NCI-H774 (cell line): ENCODE data around the gene ZDHHC19.
A peak's percentile ranks its signal among the peaks of the same experiment; 100 is the strongest.
"Not testable (repeated sequence)": the region's sequence is repeated elsewhere in the genome, so short reads cannot be mapped to it uniquely, and the experiment has no call there.

Experiments
- DNase-seq: peaks from one replicate; lab custom pipeline; 2025; lab: John Stamatoyannopoulos, UW

ZDHHC19 gene

DNA sequence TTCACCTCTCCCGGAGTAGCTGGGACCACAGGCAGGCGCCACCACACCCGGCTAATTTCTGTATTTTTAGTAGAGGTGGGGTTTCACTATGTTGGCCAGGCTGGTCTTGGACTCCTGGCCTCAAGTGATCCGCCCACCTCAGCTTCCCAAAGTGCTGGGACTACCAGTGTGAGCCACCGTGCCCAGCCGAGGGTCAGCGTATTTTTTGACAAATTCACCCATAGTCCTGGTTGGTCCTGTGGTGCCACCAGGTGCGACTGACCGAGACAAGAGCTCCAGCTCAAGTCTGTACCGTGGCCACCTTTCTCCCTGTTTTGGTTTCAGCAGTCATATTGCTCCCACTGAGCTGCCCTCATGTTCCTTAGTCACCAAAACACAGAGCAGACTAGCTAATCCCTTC lies 13.9 kb upstream of the ZDHHC19 start:
- no peak for DNase-seq

DNA sequence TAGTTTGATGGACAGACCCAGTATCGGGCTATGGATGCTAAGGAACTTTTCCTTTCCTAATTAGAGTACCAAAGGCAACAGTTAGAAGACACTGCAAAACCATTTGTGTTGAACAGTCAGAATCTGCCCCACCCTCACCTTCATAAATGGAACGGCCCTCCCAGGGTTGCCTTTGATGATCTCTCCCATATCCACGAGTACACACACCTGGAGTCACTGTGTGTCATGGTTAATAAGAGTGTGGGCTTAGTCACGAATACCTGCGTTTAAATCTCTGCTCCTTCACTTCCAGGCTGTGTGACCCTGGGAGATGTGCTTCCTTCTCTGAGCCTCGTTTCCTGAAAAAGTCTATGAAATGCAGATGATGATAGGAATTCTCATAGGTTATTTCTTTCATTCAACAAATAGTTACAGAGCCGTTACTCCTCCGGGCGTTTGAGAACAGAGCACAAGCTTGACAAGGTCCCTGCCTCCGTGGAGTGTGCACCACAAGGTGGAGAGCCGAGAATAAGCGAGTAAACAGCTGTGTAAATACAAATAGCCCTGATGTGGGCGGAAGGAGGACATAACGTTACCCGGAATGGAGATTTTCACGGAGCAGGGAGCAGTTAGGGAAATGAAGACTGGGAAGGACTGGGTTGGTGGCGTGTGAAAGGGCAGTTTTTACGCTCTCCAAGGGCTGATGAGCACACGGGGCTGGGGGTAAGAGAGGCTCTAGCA lies 11.8 kb upstream of the ZDHHC19 start:
- peak; percentile 50 for DNase-seq

DNA sequence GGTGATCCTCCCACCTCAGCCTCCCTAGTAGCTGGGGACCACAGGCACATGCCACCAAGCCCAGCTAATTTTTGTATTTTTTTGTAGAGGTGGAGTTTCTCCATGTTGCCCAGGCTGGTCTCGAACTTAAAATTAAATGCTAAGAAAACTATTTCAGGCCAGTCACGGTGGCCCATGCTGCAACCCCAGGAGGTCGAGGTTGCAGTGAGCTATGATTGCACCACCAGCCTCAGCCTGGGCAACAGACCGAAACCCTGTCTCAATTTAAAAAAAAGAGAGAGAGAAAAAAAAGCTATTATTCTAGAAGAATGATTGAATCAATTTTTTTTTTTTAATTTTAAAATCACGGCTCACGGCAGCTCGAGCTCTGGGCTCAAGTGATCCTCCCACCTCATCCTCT lies 9.8 kb upstream of the ZDHHC19 start:
- no peak for DNase-seq

DNA sequence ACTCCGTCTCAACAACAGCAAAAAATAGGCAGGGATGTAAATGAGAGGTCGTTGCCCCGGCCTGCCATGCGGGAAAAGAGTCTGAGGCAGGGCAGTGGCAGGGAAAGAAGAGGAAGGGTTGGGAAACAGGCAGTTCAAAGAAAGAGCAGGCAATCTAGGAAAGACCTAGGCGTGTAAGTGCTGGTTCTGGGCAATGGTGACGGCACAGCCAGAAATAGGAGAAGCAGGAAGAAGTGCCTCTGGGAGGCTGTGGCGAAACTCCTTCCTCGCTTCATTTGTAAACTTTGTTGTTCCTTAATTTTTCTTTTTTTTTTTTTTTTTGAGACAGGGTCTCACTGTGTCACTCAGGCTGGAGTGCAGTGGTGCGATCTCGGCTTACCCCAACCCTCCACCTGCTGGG lies 9.4 kb upstream of the ZDHHC19 start:
- no peak for DNase-seq

DNA sequence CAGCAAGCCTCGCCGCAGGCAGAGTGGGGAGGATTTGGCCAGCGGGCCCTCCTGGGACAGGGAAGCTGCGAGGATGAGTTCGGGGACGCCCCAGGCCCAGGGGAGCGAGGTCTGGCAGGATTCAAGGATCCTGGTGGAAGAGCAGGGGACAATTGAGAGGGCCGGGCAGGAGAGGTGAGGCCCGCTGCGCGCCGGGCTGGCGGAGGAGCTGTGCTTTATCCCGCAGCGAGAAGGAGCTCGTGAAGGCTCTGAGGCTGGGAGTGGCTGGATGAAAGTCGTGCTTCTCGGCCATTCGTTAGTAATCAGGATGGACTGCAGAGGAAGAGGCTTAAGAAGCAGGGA lies 8.7 kb upstream of the ZDHHC19 start:
- DNase-seq, result no peak

DNA sequence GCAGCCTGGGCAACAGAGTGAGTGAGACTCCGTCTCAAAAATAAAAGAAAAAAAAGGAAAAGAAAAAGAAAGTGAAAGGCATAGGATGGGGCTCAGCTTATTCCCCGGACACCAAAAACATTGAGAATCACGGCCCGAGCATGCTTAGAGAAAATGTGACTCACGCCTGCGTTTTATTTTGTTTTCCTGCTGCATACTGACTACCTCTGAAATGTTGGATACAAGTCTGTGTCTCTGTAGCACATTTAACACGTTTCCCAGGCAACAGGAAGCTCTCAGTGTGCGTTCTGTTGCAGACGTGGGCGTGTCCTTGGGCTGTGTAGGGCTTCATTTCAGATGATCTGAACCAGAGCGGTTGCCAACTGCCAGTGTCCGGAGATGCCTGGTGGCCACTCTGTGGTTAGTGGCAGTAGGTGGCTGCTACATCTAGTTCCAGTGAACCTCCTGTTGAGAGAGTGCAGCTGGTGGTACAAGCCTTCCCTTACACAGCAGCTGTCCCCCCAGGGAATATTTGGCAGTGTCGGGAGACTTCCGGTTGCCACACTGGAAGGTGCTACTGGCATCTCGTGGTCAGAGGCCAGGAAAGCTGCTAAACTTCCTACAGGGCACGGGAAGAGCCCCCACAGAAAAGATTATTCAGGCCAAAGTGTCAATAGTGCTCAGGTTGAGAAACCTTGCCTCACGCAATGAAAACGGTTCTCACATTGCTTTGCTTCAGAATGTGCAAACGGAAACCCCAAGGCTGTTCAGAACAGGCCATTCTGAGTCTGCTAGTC lies 8.2 kb upstream of the ZDHHC19 start:
- DNase-seq, result peak; percentile 86

DNA sequence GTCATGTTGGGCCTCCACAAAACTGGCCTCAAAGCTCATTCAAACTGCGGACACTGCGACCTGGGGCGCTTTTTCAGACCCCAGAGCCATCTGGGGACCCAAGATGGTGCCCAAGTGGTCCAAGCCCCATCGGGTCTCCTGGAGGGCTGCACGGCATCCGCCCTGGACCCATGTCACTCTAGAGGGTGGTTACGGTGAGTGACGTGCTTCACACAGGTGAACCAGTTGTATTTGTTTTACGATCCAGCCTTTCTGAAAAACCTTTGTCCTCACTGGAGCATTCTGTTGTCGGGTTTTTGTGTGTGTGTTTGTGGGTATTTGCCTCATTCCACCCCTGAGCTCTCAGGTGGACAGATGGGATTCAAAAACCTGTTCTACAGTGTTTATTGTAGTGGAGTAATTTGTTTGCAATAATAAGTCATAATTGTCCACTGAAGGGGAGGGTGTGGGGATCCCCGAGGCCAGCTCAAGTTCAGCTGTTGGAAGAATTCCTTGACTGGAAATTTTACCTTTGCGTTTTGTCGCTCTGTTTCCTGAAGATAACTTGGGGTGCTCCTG lies 7.0 kb upstream of the ZDHHC19 start:
- peak; percentile 52 for DNase-seq

DNA sequence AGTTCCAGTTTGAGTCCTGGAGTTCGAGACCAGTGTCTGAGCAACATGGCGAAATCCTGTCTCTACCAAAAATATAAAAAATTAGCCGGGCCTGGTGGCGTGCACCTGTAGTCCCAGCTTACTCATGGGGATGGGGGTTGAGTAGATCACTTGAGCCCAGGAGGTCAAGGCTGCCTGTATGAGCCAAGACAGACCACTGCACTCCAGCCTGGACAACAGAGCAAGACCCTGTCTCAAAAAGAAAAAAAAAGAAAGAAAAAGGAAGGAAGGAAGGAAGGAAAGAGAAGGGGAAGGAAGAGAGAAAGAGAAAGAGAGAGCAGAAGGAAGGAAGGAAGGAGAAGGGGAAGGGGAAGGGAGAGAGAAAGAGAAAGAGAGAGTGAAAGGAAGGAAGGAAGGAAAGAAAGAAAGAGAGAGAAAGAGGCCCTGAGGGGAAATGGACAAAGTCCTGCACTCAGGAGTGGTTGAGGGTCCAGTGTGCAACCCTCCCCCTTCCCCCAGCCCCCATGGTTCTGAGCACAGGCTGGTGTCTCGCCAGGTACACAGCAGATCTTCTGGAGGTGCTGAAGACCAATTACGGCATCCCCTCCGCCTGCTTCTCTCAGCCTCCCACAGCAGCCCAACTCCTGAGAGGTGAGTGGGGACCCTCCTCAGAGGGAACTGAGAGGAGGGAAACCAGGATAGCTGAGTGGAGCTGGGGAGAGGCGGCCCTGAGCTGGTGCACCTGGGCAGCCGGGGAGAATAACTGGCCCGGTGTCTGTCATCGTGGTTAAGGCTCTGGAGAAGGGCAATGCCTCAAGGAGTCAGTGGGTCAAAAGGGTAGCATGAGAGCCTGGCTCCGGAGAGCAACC lies 6.3 kb upstream of the ZDHHC19 start:
- DNase-seq, result no peak

DNA sequence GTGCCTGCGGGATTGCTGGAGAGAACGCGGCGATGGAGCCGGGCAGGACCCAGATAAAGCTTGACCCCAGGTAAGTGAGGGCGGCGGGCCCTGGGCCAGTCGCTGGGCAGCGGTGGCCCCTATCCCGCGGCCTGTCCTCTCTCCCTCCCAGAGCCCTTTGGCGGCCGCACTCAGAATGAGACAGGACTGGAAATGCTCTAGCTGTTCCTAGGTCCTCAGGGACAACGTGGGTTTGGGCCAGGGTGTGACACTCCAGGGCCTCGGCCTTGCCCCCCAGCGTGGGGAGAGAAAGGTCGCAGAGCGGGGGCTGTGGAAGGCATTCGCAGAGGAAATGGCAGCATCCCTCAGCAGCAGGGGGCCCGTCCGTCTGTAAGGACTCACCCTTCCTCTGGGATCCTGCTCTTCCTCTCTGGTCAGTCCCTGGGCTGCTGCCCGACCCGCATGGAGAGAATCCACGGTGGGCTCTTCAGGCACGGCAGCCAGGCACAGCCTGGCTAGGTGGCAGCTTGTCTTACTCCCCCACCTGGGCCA lies 5.5 kb upstream of the ZDHHC19 start:
- no peak for DNase-seq

DNA sequence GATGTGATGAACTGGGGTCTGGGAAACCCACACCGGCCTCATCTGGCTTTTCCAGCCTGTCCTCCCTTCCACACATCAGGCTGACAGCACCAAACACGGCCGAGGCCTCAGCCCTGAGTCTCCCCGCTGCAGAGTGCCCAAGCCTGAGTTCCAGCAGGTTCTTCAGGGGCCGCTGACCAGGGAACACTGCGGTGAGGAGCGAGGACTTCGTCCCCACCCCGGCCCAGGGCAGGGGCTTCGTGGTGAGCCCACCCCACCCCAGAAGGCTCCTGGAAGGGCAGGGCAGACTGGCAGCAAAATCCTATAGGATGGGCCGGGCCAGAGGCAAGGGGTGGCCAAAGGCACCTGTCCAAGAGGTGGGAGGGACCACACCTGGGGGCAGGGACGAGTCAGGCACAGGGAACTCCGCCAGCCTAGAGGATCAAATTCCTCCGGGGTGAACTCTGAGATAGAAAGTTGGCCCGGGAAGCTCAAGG lies 4.9 kb upstream of the ZDHHC19 start, which contains the start of gene SLC51A:
Gene SLC51A, plus strand, starts transcription at position 446 of the 476 bp plus-strand sequence. CDS start 179 bp downstream, outside the sequence.
- no peak for DNase-seq

DNA sequence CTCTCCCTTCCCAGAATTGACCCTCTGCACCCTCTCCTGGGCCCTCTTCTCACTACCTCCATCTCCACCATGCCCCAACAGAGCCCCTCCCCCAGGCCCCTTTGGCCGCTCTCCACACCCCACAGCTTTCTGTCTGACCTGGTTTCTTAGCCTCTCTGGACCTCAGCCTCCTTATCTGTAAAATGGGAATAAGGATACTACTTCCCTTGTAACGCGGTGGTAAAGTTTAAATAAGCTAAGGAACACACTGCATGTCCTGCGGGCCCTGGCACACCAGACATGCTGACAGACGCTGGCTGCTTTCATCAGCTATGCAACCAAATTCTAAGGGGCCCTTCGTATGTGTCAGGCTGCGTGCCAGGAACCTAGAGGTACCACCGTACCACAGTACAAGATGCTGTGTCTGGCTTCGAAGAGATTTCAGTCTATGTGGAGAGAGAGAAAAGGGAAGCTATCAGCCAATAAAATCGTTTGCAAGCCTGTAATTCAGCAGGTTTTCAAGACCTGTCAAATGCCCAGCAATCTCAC lies 4.4 kb upstream of the ZDHHC19 start:
- DNase-seq, result no peak

DNA sequence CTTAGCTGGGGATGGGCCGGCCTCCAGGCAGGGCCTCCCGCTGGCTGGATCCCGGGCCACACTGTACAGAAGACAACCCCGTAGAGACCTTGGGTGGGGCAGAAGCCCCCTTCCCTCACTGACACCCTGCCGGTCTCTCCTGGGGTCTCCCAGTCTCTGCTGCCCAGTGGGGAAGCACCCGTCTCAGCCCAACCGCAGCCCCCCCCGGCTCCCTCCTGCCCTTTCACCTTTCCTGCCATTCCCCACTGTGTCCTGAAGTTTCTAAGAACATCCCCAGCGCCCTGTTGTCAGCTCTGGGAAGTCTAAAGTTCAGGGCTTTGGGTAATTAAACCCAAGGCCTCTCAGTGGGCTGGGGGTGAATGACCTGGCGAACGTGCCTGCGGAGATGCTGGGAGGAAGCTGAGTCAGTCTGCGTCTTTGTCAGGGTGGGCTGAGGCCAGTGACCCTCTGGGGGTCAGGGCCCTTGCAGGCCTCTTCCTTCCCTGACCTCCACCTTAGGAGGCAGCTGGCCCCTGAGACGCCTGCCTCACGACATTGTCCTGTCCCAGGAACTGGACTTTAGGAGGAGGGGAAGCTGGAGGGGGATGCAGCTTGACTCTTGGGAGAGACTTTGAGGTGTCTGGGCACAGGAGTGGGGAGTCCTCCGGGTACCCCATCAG lies 3.7 kb upstream of the ZDHHC19 start:
- DNase-seq, result no peak

DNA sequence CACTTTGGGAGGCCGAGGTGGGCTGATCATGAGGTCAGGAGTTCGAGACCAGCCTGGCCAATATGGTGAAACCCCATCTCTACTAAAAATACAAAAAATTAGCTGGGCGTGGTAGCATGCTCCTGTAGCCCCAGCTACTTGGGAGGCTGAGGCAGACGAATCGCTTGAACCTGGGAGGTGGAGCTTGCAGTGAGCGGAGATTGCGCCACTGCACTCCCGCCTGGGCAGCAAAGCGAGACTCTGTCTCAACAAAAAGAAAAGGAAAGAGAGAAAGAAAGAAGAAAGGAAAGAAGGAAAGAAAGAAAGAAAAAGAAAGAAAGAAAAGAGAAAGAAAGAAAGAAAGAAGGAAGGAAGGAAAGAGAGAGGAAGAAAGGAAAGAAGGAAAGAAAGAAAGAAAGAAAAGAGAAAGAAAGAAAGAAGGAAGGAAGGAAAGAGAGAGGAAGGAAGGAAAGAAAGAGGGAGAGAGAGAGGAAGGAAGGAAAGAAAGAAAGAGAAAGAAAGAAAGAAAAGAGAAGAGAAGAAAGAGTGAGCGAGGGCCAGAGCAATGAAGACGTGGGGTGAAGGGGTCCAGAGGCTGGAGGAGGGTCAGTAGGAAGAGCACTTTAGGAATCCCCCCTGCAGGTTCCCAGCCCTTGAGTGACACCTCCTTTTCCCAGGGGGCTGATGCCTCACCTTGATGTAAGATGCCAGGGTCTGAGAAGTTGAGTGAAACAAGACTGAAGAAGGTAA lies 1.1 kb downstream of the ZDHHC19 start:
- DNase-seq, result not testable (repeated sequence)

DNA sequence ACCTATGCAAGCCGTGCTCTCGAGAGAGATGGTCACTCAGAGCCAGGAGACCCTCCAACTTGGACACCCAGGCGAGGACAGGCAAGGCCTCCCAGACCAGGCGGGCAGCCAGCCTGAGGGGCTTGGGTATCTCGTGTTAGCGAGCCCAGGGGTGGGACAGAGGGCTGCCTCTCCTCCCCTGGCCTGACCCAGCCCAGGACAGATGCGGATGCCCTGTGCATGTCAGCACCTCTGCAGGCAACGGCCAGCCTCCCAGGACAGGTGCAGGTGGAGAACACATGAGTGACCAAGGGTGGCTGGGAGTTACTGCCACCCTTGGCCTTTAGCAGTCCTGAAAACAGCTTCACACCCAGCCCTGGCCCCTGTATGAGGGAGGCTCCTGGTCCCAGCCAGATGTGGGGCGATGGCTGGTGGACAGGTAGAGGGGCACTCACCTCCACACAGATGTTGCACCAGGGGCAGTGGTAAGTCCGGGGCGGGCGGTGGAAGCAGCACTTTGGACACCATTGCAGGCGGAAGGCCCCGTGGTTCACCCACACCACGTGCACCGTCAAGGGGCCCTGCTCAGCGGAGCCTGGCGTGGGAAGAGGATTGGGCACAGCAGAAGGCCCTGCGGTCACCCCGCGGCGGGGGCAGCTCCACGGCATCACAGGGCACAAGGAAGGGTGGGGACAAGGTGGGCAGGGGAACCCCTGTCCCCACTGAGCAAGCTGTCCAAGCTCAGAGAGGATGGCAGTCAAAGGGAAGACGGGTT lies 2.1 kb downstream of the ZDHHC19 start:
- DNase-seq, result no peak

DNA sequence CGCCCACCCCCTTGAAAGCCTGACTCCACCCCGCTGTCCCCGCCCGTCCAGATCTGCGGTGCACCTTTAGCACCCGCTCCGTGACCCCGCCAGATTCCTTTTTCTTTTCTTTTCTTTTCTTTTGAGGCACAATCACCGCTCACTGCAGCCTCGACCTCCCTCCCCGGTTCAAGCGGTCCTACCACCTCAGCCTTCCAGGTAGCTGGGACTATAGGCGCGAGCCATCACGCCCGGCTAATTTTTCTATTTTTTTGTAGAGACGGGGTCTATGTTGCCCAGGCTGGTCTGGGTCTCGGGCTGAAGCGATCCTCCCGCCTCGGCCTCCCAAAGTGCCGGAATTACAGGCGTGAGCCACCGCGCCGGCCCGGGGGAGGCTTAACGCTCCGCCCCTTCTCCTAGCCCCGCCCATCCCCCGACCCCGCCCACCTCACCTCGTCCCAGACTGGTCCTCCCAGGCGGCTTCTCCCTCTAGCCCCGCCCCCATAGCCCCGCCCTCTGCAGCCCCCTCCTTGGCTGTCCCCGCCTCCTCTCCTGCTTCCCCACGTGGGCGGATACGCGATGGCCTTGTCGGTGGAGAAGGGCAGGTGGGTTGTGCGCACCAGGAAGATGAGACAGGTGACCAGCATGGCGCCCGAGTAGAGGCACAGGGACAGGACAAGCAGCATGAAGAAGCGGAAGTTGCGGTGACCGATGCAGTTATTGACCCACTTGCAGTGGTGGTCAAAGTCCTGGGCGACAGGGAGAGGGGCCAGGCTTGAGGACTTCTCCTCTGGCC lies 3.2 kb downstream of the ZDHHC19 start:
- peak; percentile 88 for DNase-seq

DNA sequence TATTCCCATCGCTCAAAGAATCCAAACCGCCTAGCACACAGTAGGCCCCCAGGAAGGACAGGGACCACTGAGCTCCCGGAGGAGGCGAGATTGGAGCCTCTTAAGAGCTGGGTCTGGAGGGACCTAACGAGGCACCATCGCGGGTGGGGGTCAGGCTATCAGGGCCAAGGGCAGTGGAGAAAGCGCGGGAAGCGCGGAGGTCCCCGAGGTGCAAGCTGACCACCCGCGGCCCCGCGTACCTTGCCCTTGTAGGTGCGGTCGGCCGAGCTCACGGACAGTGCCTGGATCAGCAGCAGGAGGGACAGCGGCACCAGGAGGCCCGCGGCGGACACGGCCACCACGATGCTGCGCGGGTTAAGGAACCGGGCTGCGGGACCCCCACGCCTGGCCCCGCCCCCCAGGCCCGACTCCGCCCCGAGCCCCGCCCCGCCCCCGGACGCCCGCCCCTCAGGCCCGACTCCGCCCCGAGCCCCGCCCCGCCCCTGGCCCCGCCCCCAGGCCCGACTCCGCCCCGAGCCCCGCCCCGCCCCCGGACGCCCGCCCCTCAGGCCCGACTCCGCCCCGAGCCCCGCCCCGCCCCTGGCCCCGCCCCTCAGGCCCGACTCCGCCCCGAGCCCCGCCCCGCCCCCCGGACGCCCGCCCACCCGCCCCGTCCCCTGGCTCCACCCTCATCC lies 3.9 kb downstream of the ZDHHC19 start:
- DNase-seq, result no peak

DNA sequence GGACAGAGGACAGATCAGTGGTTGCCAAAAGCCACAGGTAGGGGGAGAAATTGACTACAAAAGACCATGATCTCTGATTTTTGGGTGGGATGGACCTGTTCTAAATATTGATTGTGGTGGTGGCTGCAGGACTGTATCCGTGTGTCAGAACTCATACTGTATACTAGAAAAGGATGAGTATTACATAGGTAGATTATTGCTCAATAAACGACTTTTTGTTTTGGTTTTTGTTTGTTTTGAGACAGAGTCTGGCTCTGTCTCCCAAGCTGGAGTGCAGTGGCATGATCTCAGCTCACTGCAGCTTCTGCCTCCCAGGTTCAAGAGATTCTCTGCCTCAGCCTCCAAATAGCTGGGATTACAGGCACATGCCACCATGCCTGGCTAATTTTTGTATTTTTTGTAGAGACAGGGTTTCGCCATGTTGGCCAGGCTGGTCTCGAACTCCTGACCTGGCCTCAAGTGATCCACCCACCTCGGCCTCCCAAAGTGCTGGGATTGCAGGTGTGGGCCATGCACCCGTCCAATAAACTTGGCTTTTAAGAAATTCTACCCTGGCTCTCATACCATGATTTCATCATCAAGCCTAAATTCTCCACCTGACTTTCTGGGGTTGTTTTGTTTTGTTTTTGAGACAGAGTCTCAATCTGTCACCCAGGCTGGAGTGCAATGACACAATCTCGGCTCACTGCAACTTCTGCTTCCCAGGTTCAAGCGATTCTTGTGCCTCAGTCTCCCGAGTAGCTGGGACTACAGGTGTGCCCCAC lies 5.6 kb downstream of the ZDHHC19 start:
- not testable (repeated sequence) for DNase-seq

DNA sequence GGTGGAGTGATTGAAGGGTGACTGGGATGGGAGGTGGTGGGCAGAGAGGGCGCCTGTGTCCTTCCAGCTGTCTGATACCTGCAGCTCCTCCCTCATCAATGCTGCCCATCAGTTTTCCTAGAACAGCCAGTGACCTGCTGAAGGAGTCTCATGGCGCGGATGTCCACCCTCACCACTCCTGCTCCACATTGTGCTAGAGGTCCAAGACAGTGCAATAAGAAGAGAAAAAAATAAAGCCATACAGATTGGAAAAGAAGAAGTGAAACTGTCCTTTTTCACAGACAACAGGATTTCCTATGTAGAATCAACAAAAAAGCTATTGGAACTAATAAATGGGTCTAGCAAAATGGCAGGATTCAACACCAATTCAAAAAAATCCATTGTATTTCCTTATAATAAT lies 7.4 kb downstream of the ZDHHC19 start:
- no peak for DNase-seq
